GM18499 (cell line): ENCODE results near the gene DSG4.

Experiments used
- ATAC-seq: cut with Tn5 transposase; IDR thresholded peaks from one replicate; pipeline ENCODE4 v1.9.1; 2021; ENCODE audit warnings: moderate number of reproducible peaks; ENCODE audit not compliant: insufficient read depth, unreplicated experiment

DSG4 gene

GRCh38 chr18:31440787-31441186 is 64.2 kb downstream of the DSG4 start:
- no peak for ATAC-seq

- no peak for ATAC-seq
These were observed 64.9 kb downstream of the DSG4 start for GRCh38 chr18:31441493-31441892.

GRCh38 chr18:31444142-31444541 is 67.6 kb downstream of the DSG4 start:
- no peak for ATAC-seq

GRCh38 chr18:31445908-31446307 is 69.3 kb downstream of the DSG4 start:
- ATAC-seq = no peak

GRCh38 chr18:31446854-31447253 is 70.3 kb downstream of the DSG4 start:
- no peak for ATAC-seq

GRCh38 chr18:31447530-31448191 is 71.1 kb downstream of the DSG4 start, which contains the start of gene DSG3:
DSG3 (plus strand) TSS chr18:31447741; CDS start chr18:31447878, 137 bp downstream.
- no peak for ATAC-seq

GRCh38 chr18:31450409-31450808 is 73.8 kb downstream of the DSG4 start:
- no peak for ATAC-seq

GRCh38 chr18:31451625-31452024 is 75.0 kb downstream of the DSG4 start:
- no peak for ATAC-seq

- ATAC-seq = no peak
These were observed 77.6 kb downstream of the DSG4 start for GRCh38 chr18:31454066-31454708.
